OCI-LY3 (cell line): ENCODE results near the gene DDOST.

ENCODE experiments used
- H2AFZ ChIP-seq: fragments of 200-600, 300-600 bp; shearing (Covaris generic); 2 replicates; pipeline ENCODE4 v1.6.0; 2014; ENCODE audit warnings: antibody characterized with exemption, low read depth, low read length
- H3K27ac ChIP-seq: fragments of 200-600, 300-600 bp; sonication (generic); 2 replicates; pipeline ENCODE4 v1.5.1; 2014; ENCODE audit warnings: mild to moderate bottlenecking, low read length, moderate library complexity, mixed read lengths
- H3K27me3 ChIP-seq: fragments of 200-600, 300-600 bp; sonication (generic); 2 replicates; pipeline ENCODE4 v1.6.1; 2014; ENCODE audit warnings: low read depth, low read length, mixed read lengths
- H3K36me3 ChIP-seq: fragments of 200-600, 300-600 bp; sonication (generic); replicated peaks from 2 replicates; pipeline ENCODE3; 2014; ENCODE audit warnings: low read depth, low read length, mixed read lengths
- H3K4me1 ChIP-seq: fragments of 300-600, 200-600 bp; sonication (generic); 2 replicates; pipeline ENCODE4 v1.6.1; 2014; ENCODE audit warnings: low read length, mixed read lengths
- H3K4me2 ChIP-seq: fragments of 200-600, 300-600 bp; sonication (generic); 2 replicates; pipeline ENCODE4 v1.6.1; 2014; ENCODE audit warnings: low read length, mixed read lengths
- H3K4me3 ChIP-seq: fragments of 300-600, 200-600 bp; sonication (generic); 2 replicates; pipeline ENCODE4 v1.5.1; 2014; ENCODE audit warnings: antibody characterized with exemption, mild to moderate bottlenecking, low read length, moderate library complexity
- H3K79me2 ChIP-seq: fragments of 300-600, 200-600 bp; shearing (Covaris generic); 2 replicates; pipeline ENCODE4 v1.6.1; 2014; ENCODE audit warnings: mild to moderate bottlenecking, low read length, mixed read lengths
- H3K9ac ChIP-seq: fragments of 300-600, 200-600 bp; shearing (Covaris generic); 2 replicates; pipeline ENCODE4 v1.6.0; 2014; ENCODE audit warnings: mild to moderate bottlenecking, low read length, moderate library complexity
- H3K9me3 ChIP-seq: fragments of 200-600, 300-600 bp; shearing (Covaris generic); 2 replicates; pipeline ENCODE4 v1.6.1; 2014; ENCODE audit warnings: low read length, mixed read lengths; ENCODE audit not compliant: insufficient read depth
- H4K20me1 ChIP-seq: fragments of 200-600, 300-600 bp; sonication (generic); 2 replicates; pipeline ENCODE4 v1.6.1; 2016; ENCODE audit warnings: low read length, mixed read lengths; ENCODE audit not compliant: insufficient read depth
- EZH2phosphoT487 ChIP-seq: fragments of 200-600 bp; shearing (Covaris generic); IDR thresholded peaks from 2 replicates; pipeline ENCODE4 v1.6.1; 2018; ENCODE audit warnings: antibody characterized with exemption, mixed run types, low read depth
- TF ChIP-seq, protein P1 (sequence below): fragments of 200-600, 300-600 bp; sonication (generic); IDR thresholded peaks from 2 replicates; pipeline ENCODE4 v1.5.1; 2014; ENCODE audit warnings: antibody characterized with exemption, low read length, low read depth

Gene DDOST

DNA sequence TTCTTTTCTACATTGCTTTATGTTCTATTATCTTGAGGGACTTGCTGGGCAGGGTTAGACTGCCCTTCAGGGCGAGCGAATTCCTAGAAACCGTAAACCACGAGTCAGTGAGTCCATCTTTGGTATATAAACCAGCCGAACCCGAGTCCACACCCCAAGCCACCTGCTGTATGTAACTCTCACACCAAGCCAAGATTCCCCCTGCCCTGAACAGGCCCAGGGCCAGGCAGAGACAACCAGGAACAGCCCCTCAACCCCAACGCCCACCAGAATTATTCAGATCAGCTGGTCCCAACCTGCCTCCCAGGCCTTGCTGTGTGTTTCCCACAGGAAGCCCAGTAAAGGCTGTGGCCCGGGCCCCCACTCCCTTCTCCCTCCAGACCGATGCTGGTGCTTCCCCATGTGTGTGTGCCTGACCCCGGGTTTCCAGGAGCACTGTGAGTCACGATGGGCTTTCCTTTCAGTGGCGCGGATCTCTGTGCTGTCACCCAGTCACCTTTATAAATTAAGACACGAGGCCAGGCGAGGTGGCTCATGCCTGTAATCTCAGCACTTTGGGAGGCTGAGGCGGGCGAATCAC lies 39.6 kb upstream of the DDOST start:
- Histone ChIP-seq H3K36me3 (no peaks in the 10 kb centered on the region), H3K9ac (no peak overlapping the region), H4K20me1 (no peaks in the 10 kb centered on the region), H3K4me2 (no peak overlapping the region), H3K4me1 (no peaks in the 10 kb centered on the region; the same call in 1 of the 2 replicates), H2AFZ (no peak overlapping the region), H3K27ac (no peak overlapping the region), H3K27me3 (no peaks in the 10 kb centered on the region), H3K9me3 (no peaks in the 10 kb centered on the region), H3K4me3 (no peak overlapping the region), H3K79me2 (no peaks in the 10 kb centered on the region)
- TF ChIP-seq EZH2phosphoT487, result no peak
- TF ChIP-seq, protein P1, sequence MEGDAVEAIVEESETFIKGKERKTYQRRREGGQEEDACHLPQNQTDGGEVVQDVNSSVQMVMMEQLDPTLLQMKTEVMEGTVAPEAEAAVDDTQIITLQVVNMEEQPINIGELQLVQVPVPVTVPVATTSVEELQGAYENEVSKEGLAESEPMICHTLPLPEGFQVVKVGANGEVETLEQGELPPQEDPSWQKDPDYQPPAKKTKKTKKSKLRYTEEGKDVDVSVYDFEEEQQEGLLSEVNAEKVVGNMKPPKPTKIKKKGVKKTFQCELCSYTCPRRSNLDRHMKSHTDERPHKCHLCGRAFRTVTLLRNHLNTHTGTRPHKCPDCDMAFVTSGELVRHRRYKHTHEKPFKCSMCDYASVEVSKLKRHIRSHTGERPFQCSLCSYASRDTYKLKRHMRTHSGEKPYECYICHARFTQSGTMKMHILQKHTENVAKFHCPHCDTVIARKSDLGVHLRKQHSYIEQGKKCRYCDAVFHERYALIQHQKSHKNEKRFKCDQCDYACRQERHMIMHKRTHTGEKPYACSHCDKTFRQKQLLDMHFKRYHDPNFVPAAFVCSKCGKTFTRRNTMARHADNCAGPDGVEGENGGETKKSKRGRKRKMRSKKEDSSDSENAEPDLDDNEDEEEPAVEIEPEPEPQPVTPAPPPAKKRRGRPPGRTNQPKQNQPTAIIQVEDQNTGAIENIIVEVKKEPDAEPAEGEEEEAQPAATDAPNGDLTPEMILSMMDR, result no peak

DNA sequence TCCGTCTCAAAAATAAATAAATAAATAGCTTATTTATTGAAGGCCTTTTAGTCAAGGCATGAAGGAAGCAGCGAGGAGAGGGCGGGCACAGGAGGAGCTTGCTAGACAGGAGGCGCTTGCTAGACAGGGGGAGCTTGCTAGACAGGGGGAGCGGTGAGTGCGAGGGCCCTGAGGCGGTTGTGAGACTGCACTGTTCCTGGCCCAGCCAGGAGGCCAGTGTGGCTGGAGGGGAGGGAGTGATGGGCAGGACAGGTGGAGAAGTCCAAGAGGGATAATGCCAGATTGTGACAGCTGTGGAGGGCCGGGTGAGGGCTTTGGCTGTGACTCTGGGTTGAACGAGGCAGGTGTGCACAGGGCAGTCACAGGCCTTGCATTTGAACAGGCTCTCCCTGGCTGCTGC lies 38.4 kb upstream of the DDOST start:
- H2AFZ ChIP-seq, result no peak overlapping the region
- H3K4me3 ChIP-seq, result no peak overlapping the region
- no peaks in the 10 kb centered on the region for H3K27me3 ChIP-seq
- no peak for TF ChIP-seq EZH2phosphoT487
- TF ChIP-seq, protein P1, result no peak
- no peak overlapping the region for H3K4me2 ChIP-seq
- no peak overlapping the region for H3K9ac ChIP-seq
- no peak overlapping the region for H3K27ac ChIP-seq
- H3K9me3 ChIP-seq, result no peaks in the 10 kb centered on the region
- H3K4me1 ChIP-seq, result no peaks in the 10 kb centered on the region; the same call in 1 of the 2 replicates
- H3K79me2 ChIP-seq, result no peaks in the 10 kb centered on the region
- H4K20me1 ChIP-seq, result no peaks in the 10 kb centered on the region
- no peaks in the 10 kb centered on the region for H3K36me3 ChIP-seq

DNA sequence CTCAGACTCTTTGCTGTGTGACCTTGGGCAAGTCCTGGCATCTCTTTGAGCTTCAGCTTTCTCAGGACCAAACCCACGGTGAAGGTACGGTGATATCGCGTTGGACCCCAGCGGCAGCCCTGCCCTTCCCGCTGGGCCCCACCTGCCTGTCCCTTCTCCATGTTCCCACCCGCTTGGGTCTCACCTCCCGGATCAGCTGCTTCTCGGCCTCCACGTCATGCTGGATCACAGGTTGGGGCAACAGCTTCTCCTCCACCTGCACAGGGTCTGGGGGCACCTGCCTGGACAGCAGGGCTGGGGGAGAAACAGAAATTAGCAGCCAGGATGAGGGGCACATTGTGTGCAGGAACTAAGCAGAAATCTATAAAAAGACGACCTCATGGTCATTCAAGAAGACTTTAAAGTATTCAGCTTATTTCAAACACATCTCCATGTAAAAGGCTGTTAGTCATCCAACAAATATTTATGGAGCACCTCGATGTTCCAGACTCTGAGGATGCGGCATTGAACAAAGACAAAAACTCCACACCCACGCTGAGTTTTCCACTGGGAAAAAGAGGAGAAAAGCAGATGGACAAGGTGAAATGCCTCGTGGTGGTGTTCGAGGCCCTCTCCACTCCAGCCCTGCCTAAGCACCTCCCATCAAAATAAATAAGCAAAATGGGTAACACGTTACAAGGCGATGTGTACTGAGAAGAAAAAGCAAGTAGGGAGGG lies 37.2 kb upstream of the DDOST start:
- no peaks in the 10 kb centered on the region for H4K20me1 ChIP-seq
- no peak for TF ChIP-seq EZH2phosphoT487
- TF ChIP-seq, protein P1, result no peak
- no peaks in the 10 kb centered on the region for H3K9me3 ChIP-seq
- H2AFZ ChIP-seq, result no peak overlapping the region
- H3K79me2 ChIP-seq, result no peaks in the 10 kb centered on the region
- H3K27me3 ChIP-seq, result no peaks in the 10 kb centered on the region
- no peak overlapping the region for H3K27ac ChIP-seq
- H3K36me3 ChIP-seq, result no peaks in the 10 kb centered on the region
- H3K4me2 ChIP-seq, result no peak overlapping the region
- no peaks in the 10 kb centered on the region; the same call in 1 of the 2 replicates for H3K4me1 ChIP-seq
- no peak overlapping the region for H3K9ac ChIP-seq
- H3K4me3 ChIP-seq, result no peak overlapping the region

DNA sequence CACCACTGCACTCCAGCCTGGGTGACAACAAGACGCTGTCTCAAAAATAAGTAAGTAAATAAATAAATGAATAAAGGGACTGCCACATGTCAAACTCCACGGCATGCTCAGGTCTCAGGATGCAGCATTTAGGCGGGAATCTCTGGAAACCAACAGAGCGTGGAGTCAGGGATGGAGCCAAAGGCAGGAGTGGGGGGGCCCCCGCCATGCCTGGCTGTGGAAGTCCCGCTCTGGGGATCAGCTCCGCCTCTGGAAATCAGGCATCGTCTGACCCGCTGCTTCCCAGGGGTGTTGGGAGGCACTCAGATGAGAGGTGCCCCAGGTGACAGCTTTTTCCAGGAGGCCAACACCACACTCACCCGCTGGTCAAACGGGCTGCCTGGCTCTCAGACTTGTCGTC lies 36.4 kb upstream of the DDOST start:
- Histone ChIP-seq H3K4me1 (no peaks in the 10 kb centered on the region; the same call in 1 of the 2 replicates), H3K9ac (no peak overlapping the region), H2AFZ (no peak overlapping the region), H3K4me3 (no peak overlapping the region), H3K27ac (no peak overlapping the region), H3K27me3 (no peaks in the 10 kb centered on the region), H3K9me3 (no peaks in the 10 kb centered on the region), H3K4me2 (no peak overlapping the region; the same call in 1 of the 2 replicates), H3K79me2 (no peaks in the 10 kb centered on the region), H4K20me1 (no peaks in the 10 kb centered on the region), H3K36me3 (no peaks in the 10 kb centered on the region)
- TF ChIP-seq, protein P1, result no peak
- TF ChIP-seq EZH2phosphoT487, result no peak
